Esophagus muscularis mucosa (tissue), 4 donors: ENCODE measurements around the gene BAHCC1. TPM values are rescaled to one million over a fixed set of nuclear protein-coding genes. Genes with fewer than 3 reads are reported as not detected.

Source experiments
- DNase-seq: peaks from one replicate; pipeline ENCODE4 v3.0.0-alpha.2; 2017; ENCODE audit errors: extremely low spot score
- H3K27ac ChIP-seq, 4 donors: fragments of 200-600 bp; sonication (generic); replicated peaks in 1 of 4; 1 replicate in 3 of 4; 2 replicates in 1 of 4; pipeline ENCODE4 v1.5.1; 2016 to 2019; ENCODE audit warnings: mild to moderate bottlenecking in 1 of 4
- H3K27me3 ChIP-seq, 4 donors: fragments of 200-600 bp; sonication (generic); one replicate each; pipeline versions ENCODE4 v1.5.1 to v1.6.0; 2016 to 2019
- H3K36me3 ChIP-seq, 4 donors: fragments of 200-600 bp; sonication (generic); one replicate each; pipeline ENCODE4 v1.5.1; 2016 to 2019
- H3K4me1 ChIP-seq, 4 donors: fragments of 200-600 bp; sonication (generic); one replicate each; pipeline ENCODE4 v1.5.1; 2016 to 2019
- H3K4me3 ChIP-seq, 4 donors: fragments of 200-600 bp; sonication (generic); 1 replicate in 2 of 4; 2 replicates in 2 of 4; pipeline ENCODE4 v1.5.1; 2016 to 2019; ENCODE audit warnings: mild to moderate bottlenecking in 4 of 4, moderate library complexity in 1 of 4
- H3K9me3 ChIP-seq, 4 donors: fragments of 200-600 bp; sonication (generic); 1 replicate in 3 of 4; 2 replicates in 1 of 4; pipeline ENCODE4 v1.5.1; 2016 to 2019
- EP300 ChIP-seq: sonication (generic); formaldehyde crosslinking; IDR thresholded peaks from one replicate; pipeline ENCODE4 v1.6.1; 2017; ENCODE audit warnings: antibody characterized with exemption
- POLR2A ChIP-seq: fragments of 450-650 bp; IDR thresholded peaks from one replicate; pipeline ENCODE4 v1.6.1; 2017; ENCODE audit warnings: antibody characterized with exemption, moderate library complexity, mild to moderate bottlenecking, low read depth
- POLR2AphosphoS5 ChIP-seq, 2 donors: sonication (generic); formaldehyde crosslinking; IDR thresholded peaks; one replicate each; pipeline ENCODE4 v1.6.1; 2017; ENCODE audit warnings: antibody characterized with exemption in 2 of 2
- WGBS: methylation state at CpG from one replicate; pipeline ENCODE4 v1.1.5; 2018; 5-methylcytosine and 5-hydroxymethylcytosine counted together
- intact Hi-C: fragments of 100-400 bp; cut with DNase I; formaldehyde crosslinking; loops from one replicate; pipeline ENCODE4 v1.15.1; 2023
- total RNA-seq, 4 donors: library from RNA; depleted of rRNA; stranded (reverse); fragments of >200 nt; gene quantifications; one replicate each; pipeline versions ENCODE4 v1.1.0 to v1.2.1, GENCODE V29; 2016
- TF ChIP-seq, protein P1 (sequence below), 3 experiments: fragments of 200-600 bp in 2 of 3; fragments of 450-650 bp in 1 of 3; sonication (generic) in 2 of 3; IDR thresholded peaks; one replicate each; pipeline ENCODE4 v1.5.1; 2017 to 2019; ENCODE audit warnings: antibody characterized with exemption in 3 of 3, mild to moderate bottlenecking in 2 of 3, moderate library complexity in 1 of 3

Gene BAHCC1
- total RNA-seq, 4 donors from 2014 or later = 15.9 to 38.1 (median 21.1) TPM

DNA sequence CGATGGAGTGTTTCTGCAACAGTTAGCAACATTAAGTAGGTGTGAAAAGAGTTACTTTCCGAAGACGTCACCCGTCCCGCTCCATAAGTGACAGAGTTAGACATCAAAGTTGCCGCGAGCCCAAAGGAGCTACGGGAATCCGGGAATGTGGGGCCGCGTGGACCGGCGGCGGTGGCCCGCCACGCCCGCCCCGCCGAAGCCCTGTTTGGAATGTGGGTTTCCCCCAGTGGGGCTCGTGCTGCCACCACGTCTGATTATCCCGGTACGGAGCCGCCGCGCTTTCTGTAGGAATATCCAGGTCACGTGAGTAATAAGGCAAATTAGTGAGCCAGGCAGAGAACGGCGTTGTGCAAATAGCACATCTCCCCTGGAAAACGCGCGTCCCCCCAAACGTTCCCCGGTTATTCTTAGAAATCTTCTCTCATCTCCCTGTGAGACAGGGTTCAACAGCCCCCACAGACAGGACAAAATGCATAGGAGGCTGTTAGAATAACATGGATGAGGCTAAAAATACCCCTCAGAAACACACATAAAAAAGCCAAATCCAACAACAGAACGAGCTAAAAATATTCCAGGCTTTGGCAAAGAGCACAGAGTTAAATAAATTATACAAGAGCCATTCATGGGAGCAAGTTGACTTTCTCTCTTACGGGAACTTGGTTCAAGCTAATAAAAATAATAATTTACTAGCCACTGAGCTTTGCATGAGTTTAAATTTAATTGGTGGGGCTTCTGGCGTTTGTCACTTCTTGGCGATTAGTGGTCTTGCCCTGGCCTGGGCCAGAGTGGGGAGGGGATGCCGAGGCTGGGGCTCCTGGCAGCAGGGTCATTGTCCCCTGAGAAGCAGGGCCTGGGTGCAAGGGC lies 8.6 kb downstream of the BAHCC1 start:
- Histone ChIP-seq H3K4me1 (peaks cover 71 to 88% (median 80%) of the 10 kb centered on the region in 4 donors), H3K4me3 (peak overlapping the region; percentile 45 to 95 (median 48)), H3K27me3 (no peaks in the 10 kb centered on the region), H3K36me3 (no peaks in the 10 kb centered on the region), H3K9me3 (no peaks in the 10 kb centered on the region), H3K27ac (peak overlapping the region; percentile 96 to 100 (median 99))
- WGBS = 45% methylated on average over 39 of the region's 39 CpGs
- DNase-seq = no peak
- TF ChIP-seq POLR2AphosphoS5 (IDR thresholded peaks at IDR 0.05) = peak in 1 of 2 donors; percentile 50
- peak; percentile 8 for TF ChIP-seq EP300
- no peak for TF ChIP-seq POLR2A
- intact Hi-C loops = loop anchor here (5.0 kb wide), 1 partner anchor 78 kb away; no protein-coding TSS in a partner anchor

DNA sequence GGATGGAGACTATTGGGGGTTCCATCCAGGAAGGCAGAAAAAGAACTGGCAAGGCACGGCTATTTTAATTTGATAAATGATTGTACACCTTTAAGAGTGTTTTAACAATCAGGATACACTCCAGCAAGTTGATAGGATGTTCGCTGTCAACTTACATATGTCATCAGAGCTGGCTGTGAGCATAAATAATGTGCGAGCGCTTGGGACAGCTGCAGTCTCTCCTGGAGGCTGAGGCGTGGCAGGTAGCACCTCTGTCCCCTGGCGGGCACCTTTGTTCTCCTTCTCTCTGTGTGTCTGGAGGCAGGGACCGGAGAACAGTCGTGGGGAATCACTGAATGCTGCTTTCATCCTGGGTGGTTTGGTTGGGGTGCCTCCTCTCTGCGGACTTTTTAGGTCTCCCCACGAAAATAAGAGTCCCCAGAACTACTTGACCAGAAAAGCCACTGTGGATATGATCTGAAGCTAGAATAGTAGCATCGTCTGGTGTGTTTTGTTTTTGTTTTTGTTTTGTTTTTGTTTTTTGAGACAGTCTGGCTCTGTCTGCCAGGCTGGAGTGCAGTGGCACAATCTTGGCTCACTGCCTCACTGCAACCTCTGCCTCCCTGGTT lies 9.4 kb downstream of the BAHCC1 start:
- H3K4me1 ChIP-seq = peaks cover 75 to 95% (median 87%) of the 10 kb centered on the region in 4 donors
- peak overlapping the region; percentile 96 to 100 (median 99) for H3K27ac ChIP-seq
- TF ChIP-seq POLR2A = peak; percentile 28
- TF ChIP-seq POLR2AphosphoS5 (IDR thresholded peaks at IDR 0.05) = peak; percentile 53 to 64
- TF ChIP-seq EP300 = no peak

DNA sequence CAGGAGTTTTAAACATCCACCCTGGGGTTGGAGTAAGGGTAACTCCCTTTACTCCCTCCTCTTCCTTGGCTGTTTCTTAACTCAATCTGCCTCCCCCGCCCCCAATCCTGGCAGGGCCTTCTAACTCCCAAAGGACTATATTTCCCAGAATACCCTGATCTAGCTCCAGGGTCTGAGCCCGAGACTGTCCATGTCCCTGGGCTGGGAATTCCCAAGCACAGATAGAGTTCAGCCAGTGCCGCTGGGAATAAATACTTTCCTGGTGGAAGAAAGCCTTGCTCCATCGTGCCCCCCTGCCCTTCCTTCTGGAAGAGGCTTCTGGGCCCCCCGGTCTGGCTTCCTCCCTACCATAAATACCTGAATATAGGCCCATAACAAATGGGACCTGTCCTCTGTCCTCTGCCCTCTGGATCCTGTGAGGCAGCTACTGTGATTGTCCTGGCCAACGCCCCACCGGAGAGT lies 10.2 kb downstream of the BAHCC1 start:
- 20% methylated on average over 5 of the region's 7 CpGs for WGBS
- intact Hi-C loops = no loop called here
- DNase-seq = no peak
- Histone ChIP-seq H3K4me1 (peaks cover 74 to 98% (median 89%) of the 10 kb centered on the region in 4 donors), H3K4me3 (peak overlapping the region; percentile 33 to 95 (median 45)), H3K27me3 (no peaks in the 10 kb centered on the region), H3K9me3 (no peaks in the 10 kb centered on the region), H3K36me3 (no peaks in the 10 kb centered on the region), H3K27ac (peak overlapping the region; percentile 96 to 100 (median 99))
- TF ChIP-seq, protein P1, sequence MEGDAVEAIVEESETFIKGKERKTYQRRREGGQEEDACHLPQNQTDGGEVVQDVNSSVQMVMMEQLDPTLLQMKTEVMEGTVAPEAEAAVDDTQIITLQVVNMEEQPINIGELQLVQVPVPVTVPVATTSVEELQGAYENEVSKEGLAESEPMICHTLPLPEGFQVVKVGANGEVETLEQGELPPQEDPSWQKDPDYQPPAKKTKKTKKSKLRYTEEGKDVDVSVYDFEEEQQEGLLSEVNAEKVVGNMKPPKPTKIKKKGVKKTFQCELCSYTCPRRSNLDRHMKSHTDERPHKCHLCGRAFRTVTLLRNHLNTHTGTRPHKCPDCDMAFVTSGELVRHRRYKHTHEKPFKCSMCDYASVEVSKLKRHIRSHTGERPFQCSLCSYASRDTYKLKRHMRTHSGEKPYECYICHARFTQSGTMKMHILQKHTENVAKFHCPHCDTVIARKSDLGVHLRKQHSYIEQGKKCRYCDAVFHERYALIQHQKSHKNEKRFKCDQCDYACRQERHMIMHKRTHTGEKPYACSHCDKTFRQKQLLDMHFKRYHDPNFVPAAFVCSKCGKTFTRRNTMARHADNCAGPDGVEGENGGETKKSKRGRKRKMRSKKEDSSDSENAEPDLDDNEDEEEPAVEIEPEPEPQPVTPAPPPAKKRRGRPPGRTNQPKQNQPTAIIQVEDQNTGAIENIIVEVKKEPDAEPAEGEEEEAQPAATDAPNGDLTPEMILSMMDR (IDR thresholded peaks at IDR 0.05) = no peak
- TF ChIP-seq EP300 (peak; percentile 7), POLR2AphosphoS5 (IDR thresholded peaks at IDR 0.05) (peak; percentile 70 to 74), POLR2A (no peak)

More for the DNA sequence above, 9.4 kb downstream of the BAHCC1 start:
- H3K9me3 ChIP-seq = no peaks in the 10 kb centered on the region
- DNase-seq = no peak
- H3K4me3 ChIP-seq = peak overlapping the region; percentile 33 to 95 (median 45)
- intact Hi-C loops = loop anchor here (5.0 kb wide), 1 partner anchor 78 kb away; no protein-coding TSS in a partner anchor
- 41% methylated on average over 7 of the region's 11 CpGs for WGBS
- H3K27me3 ChIP-seq = no peaks in the 10 kb centered on the region
- H3K36me3 ChIP-seq = no peaks in the 10 kb centered on the region

DNA sequence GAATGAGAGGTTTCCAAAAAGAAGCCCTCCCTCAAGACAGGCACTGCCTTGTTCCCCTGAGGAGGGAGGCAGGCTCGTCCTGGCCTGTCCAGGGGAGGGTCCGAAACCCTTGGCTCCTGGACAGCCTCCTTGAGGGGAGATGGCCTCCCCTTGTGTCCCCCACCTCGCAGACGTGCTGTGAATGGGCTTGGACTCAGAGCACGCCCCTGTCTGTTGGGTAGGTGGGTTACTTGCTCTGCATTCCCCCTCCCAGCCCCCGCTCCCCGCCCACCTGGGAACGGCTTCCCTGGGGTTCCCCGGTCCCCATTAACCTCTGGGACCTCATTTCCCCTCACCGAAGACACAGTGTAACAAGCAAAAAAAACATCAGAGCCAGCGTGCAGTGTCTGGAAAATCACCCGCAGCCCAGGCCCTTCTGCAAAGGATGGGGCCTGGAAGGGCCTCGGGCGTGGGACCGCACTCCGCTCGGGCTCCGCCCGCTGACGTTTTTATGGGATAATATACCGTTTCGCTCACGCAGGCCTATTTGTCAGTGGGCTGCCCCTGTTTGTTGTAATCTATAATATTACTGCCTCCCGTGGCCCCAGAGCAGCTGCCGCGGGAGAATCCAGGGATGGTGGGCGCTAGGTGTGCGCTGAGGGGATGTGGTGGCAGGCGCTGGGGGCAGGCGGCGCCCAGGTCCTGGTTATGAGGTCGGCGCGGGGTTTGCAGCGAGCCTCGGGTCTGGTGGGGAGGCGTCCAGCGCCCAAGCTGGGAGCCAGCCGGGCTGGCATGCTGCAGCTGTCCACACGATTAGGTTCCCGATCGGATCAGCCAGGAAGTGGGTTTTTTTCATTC lies 11.1 kb downstream of the BAHCC1 start:
- DNase-seq = no peak
- Histone ChIP-seq H3K27ac (peak overlapping the region; percentile 96 to 100 (median 99)), H3K36me3 (no peaks in the 10 kb centered on the region), H3K4me3 (peak overlapping the region in 1 of 4 donors; percentile 33), H3K9me3 (no peaks in the 10 kb centered on the region), H3K27me3 (no peaks in the 10 kb centered on the region), H3K4me1 (peaks cover 65 to 98% (median 87%) of the 10 kb centered on the region in 4 donors)
- 67% methylated on average over 32 of the region's 42 CpGs for WGBS
- intact Hi-C loops = no loop called here
- TF ChIP-seq POLR2AphosphoS5 (IDR thresholded peaks at IDR 0.05) (no peak), EP300 (no peak), POLR2A (no peak)
- TF ChIP-seq, protein P1 (IDR thresholded peaks at IDR 0.05) = no peak

DNA sequence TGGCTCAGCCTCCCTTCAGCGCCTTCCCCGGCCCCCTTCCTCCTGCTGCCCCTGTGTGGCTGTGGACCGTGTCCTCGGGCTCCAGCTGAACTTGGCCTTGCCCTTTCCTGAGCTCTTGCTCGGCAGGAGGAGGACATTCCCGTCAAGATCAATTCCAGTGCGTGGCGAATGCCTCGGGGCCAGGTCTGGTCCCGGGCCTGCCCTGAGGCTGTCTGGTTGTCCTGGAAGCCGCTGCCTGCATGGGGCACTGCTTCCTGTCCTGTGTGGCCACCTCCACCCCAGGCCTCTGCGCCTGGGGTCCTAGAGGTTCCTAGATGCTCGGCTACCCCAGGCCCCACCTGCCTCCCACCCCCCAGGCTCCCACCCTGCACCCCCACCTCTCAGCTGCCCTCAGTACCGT lies 12.8 kb downstream of the BAHCC1 start:
- Histone ChIP-seq H3K36me3 (no peaks in the 10 kb centered on the region), H3K27me3 (no peaks in the 10 kb centered on the region), H3K27ac (no peak overlapping the region), H3K4me1 (peaks cover 64 to 98% (median 87%) of the 10 kb centered on the region in 4 donors), H3K4me3 (no peak overlapping the region), H3K9me3 (no peaks in the 10 kb centered on the region)
- no peak for DNase-seq
- 82% methylated on average over 12 of the region's 14 CpGs for WGBS
- intact Hi-C loops = no loop called here
- TF ChIP-seq POLR2A = no peak
- TF ChIP-seq, protein P1 (IDR thresholded peaks at IDR 0.05) = no peak
- TF ChIP-seq POLR2AphosphoS5 (IDR thresholded peaks at IDR 0.05) = no peak
- no peak for TF ChIP-seq EP300
